GM19328 (cell line): Measurements from ENCODE around the gene CNTN6.

Experiments
- ATAC-seq: cut with Tn5 transposase; IDR thresholded peaks from one replicate; pipeline ENCODE4 v1.9.1; 2021; ENCODE audit warnings: mild to moderate bottlenecking, moderate library complexity; ENCODE audit not compliant: unreplicated experiment

CNTN6 gene

GRCh38 chr3:1092771-1093170 is at the start of gene CNTN6:
Gene CNTN6 (plus strand): TSS chr3:1093024. CDS start chr3:1148009, 54,985 bp downstream.
- ATAC-seq = no peak

DNA sequence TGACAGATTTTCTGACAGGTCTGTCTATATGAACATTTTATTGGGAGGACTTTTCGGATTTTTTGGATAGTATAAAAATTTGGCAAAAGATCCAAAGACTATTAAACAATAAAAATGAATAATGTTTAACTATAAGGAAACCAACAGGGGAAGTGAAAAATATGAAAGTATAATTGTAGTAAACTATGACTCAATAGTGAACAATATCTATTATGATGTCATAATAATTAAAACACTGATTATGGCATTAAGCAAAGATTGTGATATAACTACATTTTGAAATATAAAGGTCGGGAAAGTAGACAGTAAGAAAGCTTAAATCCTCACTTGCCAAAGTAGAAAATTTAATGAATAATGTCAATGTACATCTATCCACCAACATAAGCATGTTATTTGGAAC is 44.3 kb upstream of the CNTN6 start:
- no peak for ATAC-seq

DNA sequence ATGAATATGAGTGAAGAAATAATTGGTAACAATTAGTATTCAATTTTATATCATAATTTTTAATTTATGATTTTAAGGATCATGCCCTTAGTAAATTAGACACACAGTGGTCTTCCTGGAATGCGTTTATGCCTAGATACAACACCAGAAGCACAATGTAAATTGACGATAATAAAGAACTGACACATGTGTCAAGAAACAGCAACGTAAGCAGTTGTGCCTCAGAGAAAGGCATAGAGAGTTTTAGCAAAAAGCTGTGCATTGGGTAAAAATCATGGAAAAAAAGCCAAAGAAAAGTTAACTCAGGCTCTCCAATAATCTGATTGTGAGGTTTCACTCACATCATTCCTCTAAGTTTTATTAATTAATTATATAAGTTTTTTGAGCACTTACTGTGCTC is 37.0 kb upstream of the CNTN6 start:
- no peak for ATAC-seq

DNA sequence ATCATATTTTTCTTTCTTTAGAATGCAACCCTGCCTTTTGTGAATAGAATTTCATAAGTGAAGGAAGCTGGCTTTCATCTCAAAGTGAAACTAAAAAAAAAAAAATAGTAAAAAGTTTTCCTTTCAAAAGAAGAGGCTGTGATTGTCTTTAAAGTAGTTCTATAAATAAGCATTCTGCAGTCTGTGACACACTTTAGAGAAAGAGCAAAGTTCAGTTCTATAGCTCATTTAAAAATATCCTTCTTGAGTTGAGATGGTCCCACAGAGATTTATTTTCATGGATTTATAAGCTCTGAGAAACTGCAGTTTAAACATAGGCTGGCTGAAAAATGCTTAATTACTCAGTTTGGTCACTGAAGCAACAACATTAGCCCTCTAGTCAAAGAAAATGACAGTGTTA is 36.1 kb upstream of the CNTN6 start:
- ATAC-seq = no peak

DNA sequence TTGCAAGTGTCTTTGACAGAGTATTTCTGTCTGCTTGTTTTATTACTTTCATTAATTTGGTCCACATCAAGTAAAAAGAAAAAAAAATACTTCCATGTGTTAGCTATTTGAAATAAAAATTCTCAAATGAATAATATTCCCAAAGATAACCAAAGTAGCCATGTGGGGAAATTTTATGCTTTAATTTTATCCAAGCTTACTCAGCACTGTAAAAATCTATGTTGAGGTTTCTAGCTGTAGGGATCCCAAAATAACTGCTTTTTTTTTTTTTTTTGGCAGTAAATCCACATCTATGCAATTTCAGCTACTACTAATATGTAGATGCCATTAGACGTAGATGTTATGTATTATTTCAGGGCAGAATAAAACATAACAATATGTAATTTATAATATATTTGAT is 35.4 kb upstream of the CNTN6 start:
- ATAC-seq = no peak

- ATAC-seq = no peak
Measured at GRCh38 chr3:1068985-1069384, 23.8 kb upstream of the CNTN6 start.

GRCh38 chr3:1072041-1072440 is 20.8 kb upstream of the CNTN6 start:
- no peak for ATAC-seq

- no peak for ATAC-seq
Measured at GRCh38 chr3:1079662-1080061, 13.2 kb upstream of the CNTN6 start.

DNA sequence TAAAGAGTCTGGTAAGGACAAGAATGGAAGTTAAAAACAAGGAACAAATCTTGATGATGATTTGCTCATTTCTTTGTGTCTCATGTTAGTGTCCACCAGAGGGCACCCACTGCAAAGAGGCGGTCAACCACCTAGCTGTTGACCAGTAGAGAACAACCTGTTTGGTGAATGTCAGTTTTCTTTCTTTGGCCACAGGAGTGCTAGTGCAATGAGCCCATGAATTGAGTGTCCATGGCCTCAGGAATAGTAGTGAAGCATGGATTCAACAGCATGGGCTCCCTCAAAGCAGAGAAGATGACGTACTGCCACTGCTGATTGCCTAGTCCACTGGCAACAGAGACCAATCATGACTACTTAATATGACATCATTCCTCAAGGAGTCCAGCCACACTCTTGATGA is 10.7 kb upstream of the CNTN6 start:
- no peak for ATAC-seq

DNA sequence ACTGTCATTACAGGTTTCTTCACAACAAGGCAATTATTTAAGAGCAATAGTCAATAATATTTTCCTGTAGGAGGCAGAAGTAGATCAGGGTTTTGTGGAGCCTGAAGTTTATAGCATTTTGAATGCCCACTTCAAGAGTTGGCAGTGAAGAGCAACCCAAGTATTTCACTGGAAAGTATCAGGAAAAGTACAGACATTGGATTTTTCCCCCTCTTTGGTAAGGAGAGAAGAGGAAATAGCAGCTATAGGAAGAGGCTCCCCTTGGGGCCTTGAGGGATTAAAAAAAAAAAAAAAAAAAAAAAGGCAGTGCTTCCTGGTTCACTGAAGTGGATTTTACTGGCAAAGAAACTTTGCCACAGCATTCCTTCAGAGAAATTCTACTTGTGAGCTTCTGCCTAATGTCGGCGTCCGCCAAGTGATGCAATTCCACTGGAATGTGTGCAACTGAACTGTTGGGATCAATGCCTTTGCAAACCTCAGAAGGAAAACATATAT is 5.7 kb upstream of the CNTN6 start:
- no peak for ATAC-seq

GRCh38 chr3:1088503-1088902 is 4.3 kb upstream of the CNTN6 start:
- no peak for ATAC-seq

DNA sequence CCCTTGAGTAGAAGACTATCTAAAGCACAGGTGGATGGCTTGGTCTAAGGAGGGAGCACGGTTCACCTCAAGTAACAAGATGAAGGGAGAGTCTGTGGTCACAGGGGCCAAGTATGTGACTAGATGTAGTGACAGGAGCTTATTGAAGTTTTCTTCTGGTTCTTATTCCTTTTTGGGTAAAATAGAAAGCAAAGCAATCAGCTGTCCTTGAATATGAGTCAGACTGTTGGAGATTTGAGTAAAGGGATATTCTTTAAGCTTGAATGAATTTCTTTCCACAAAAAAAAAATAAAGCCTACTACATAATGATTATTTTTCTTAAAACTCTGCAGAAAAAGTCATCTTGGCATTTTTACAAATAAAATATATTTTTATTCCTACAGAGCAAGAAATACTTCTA is 1.5 kb upstream of the CNTN6 start:
- ATAC-seq = no peak

GRCh38 chr3:1092061-1092460 is 763 bp upstream of the CNTN6 start:
- ATAC-seq = no peak

- ATAC-seq = no peak
Measured at GRCh38 chr3:1093217-1093616, 393 bp downstream of the CNTN6 start.

DNA sequence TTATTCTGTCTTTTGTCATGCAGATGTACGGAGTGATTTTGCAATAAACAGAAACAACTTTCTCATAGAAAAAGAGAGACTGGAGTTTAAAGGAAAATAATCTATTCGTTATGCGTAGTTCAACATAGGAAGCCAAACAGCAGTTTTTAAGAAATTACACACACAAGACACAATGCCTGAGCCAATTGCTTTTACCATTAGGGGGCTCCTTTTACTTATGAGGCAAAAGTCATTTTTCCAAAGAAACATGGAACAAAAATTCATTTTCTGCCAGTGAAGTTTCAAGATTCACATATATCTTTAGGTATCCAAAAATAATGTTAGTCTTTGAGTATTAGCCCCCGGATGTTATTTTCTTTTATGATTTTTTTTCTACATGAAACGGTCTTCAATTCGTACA is 10.7 kb downstream of the CNTN6 start:
- ATAC-seq = no peak

- ATAC-seq = no peak
Measured at GRCh38 chr3:1117843-1118473, 25.1 kb downstream of the CNTN6 start.

- no peak for ATAC-seq
Measured at GRCh38 chr3:1131166-1131565, 38.3 kb downstream of the CNTN6 start.

- ATAC-seq = no peak
Measured at GRCh38 chr3:1135194-1135593, 42.4 kb downstream of the CNTN6 start.

DNA sequence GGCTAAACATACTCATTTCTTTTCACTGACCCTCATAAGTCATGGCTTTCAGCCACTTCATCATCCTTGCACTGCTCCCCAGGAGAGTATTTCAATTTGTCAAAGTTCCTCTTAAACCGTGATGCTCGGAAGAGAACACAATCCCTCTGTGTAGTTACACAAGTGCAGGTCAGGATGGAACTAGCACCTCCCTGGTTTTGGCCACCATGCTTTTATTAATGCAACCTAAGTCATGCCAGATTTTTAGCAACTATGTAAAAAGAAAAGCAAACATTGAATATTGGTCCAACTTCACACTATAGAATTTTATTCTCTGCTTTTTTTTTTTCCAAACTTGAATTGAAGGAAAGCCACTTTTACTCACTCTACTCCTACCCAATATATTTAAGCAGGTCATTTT is 45.2 kb downstream of the CNTN6 start:
- ATAC-seq = no peak

DNA sequence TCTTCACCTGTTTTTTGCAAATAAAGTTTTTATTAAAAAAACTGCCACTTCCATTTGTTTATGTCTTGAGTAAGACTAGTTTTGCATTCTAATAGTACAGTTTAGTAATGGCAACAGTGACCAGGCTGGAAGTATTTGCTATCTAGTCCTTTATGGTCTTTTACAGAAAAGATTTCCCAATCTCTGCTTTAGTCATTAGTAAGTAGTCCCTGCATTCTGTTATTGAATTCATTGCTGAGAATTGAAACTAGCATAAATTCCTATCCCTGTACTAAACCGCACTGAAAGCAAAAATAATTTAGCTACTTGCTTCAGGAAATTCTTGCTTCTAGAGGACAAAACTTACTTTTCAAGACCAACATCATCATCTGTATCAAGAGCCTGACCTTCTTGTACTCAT is 46.2 kb downstream of the CNTN6 start:
- no peak for ATAC-seq

- no peak for ATAC-seq
Measured at GRCh38 chr3:1147326-1147725, 54.5 kb downstream of the CNTN6 start.

DNA sequence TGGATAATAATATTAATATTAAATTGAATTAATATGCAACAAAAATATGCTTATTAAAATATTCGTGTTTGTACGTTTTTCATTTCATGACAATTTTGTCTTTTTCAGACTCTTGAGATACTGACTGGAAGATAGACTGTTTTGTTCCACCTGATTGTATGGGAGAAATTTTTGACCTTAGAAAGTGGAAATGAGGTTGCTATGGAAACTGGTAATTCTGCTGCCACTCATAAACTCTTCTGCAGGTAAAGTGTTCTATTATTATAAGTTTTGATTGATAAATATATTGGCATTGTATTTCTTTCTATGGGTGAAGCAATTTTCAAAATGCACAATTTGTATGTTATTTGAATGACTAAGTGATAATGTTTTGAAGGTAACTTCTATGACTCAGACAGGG is 55.0 kb downstream of the CNTN6 start:
- ATAC-seq = no peak

GRCh38 chr3:1164101-1164500 is 71.3 kb downstream of the CNTN6 start:
- no peak for ATAC-seq
